BJ (cell line): ENCODE measurements around the gene GUCY1A2. TPM values are rescaled to one million over a fixed set of nuclear protein-coding genes. Genes with fewer than 3 reads are reported as not detected.

ENCODE experiments used
- CTCF ChIA-PET: fragments of 350-600 bp; formaldehyde crosslinking; extraction: SDS; loops from one replicate; lab custom pipeline; 2021; ENCODE audit warnings: antibody characterized with exemption, inconsistent platforms; lab: Yijun Ruan, JAX
- POLR2A ChIA-PET: fragments of 300-600 bp; sonication (Branson Sonifier 250); formaldehyde crosslinking; extraction: SDS; loops from one replicate; lab custom pipeline; 2021; ENCODE audit warnings: antibody characterized with exemption; lab: Charles Lee
- DNase-seq: peaks from one replicate; pipeline ENCODE4 v3.0.0-alpha.2; 2011; ENCODE audit warnings: low read depth
- H3K27me3 ChIP-seq: 2 replicates; pipeline ENCODE4 v1.6.0; 2011; ENCODE audit warnings: low read length; ENCODE audit not compliant: control insufficient read depth, insufficient read depth
- H3K36me3 ChIP-seq: 2 replicates; pipeline ENCODE4 v1.5.1; 2011; ENCODE audit warnings: low read length; ENCODE audit not compliant: control insufficient read depth, insufficient read depth
- H3K4me3 ChIP-seq: 2 replicates; pipeline ENCODE4 v1.5.1; 2011; ENCODE audit warnings: low read depth, mild to moderate bottlenecking, control low read depth, low read length
- polyA plus RNA-seq: library from polyadenylated mRNA; depleted of rRNA; stranded (reverse); fragments of >200 nt; gene quantifications from 2 replicates; pipeline ENCODE4 v1.2.3, GENCODE V29; 2011
- TF ChIP-seq, protein P1 (sequence below): IDR thresholded peaks from 2 replicates; pipeline ENCODE4 v1.5.1; 2011; ENCODE audit warnings: low read depth, mild to moderate bottlenecking, control low read depth, inconsistent platforms, low read length, moderate library complexity; ENCODE audit not compliant: insufficient read depth

Gene GUCY1A2
- polyA plus RNA-seq, 1 experiment, result 0.53 TPM

DNA sequence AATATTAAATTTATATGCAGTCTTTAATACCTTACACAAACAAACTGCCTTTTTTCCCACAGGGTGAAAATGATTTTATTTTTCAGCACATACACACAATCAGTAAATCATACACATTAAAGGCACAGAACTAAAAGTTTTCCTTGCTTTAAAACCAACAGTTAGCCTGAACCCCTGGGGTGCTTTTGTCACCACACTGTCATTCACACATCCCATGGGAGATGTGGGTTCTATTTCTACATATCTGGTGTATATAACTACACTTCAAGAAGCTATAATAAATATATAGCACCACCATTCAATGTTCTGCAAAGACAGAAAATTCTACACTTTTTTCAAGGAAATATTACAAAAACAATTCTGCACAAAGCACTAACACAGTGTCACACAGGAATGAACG is 197.0 kb downstream of the GUCY1A2 start:
- Histone ChIP-seq H3K27me3 (no peaks in the 10 kb centered on the region), H3K4me3 (no peak overlapping the region), H3K36me3 (no peaks in the 10 kb centered on the region)
- DNase-seq, result no peak
- ChIA-PET CTCF (no interaction called here), POLR2A (no interaction called here)
- TF ChIP-seq, protein P1, sequence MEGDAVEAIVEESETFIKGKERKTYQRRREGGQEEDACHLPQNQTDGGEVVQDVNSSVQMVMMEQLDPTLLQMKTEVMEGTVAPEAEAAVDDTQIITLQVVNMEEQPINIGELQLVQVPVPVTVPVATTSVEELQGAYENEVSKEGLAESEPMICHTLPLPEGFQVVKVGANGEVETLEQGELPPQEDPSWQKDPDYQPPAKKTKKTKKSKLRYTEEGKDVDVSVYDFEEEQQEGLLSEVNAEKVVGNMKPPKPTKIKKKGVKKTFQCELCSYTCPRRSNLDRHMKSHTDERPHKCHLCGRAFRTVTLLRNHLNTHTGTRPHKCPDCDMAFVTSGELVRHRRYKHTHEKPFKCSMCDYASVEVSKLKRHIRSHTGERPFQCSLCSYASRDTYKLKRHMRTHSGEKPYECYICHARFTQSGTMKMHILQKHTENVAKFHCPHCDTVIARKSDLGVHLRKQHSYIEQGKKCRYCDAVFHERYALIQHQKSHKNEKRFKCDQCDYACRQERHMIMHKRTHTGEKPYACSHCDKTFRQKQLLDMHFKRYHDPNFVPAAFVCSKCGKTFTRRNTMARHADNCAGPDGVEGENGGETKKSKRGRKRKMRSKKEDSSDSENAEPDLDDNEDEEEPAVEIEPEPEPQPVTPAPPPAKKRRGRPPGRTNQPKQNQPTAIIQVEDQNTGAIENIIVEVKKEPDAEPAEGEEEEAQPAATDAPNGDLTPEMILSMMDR, result no peak

GRCh38 chr11:106818443-106818842 is 199.8 kb downstream of the GUCY1A2 start:
- TF ChIP-seq, protein P1, result no peak
- Histone ChIP-seq H3K27me3 (no peaks in the 10 kb centered on the region), H3K4me3 (no peak overlapping the region), H3K36me3 (no peaks in the 10 kb centered on the region)
- no peak for DNase-seq
- ChIA-PET CTCF (no interaction called here), POLR2A (no interaction called here)

DNA sequence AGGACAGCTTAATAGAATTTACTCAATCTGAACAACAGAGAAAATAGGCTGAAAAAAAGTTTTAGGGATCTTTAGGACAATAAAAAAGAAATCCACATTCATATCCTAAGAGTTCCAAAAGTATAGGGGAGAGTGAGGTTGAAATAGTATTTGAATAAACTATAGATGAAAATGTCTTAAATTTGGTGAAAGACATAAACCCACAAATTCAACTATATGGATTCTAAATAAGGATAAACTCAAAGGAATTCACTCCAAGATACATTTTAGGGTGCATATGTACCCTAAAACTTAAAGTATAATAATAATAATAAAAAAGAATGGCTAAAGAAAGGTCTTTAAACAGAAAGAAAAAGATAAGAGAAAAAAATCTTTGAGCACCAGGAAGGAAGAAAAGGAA is 203.1 kb downstream of the GUCY1A2 start:
- ChIA-PET CTCF (no interaction called here), POLR2A (no interaction called here)
- TF ChIP-seq, protein P1, result no peak
- no peak overlapping the region for H3K4me3 ChIP-seq
- no peaks in the 10 kb centered on the region for H3K36me3 ChIP-seq
- no peaks in the 10 kb centered on the region for H3K27me3 ChIP-seq
- DNase-seq, result no peak

GRCh38 chr11:106813806-106814205 is 204.5 kb downstream of the GUCY1A2 start:
- Histone ChIP-seq H3K4me3 (no peak overlapping the region), H3K36me3 (no peaks in the 10 kb centered on the region), H3K27me3 (no peaks in the 10 kb centered on the region)
- TF ChIP-seq, protein P1, result no peak
- CTCF ChIA-PET, result no interaction called here
- POLR2A ChIA-PET, result interaction anchor here (0.6 kb wide), 1 partner anchor 91 kb away, joined by 3 read pairs; no protein-coding TSS in a partner anchor
- no peak for DNase-seq

GRCh38 chr11:106794058-106794457 is 224.2 kb downstream of the GUCY1A2 start:
- Histone ChIP-seq H3K27me3 (no peaks in the 10 kb centered on the region), H3K4me3 (no peak overlapping the region), H3K36me3 (no peaks in the 10 kb centered on the region)
- ChIA-PET POLR2A (no interaction called here), CTCF (no interaction called here)
- DNase-seq, result no peak
- TF ChIP-seq, protein P1, result no peak
